Ectodermal cell (in vitro differentiated cells): ENCODE data around the gene CEP350.

Experiments
- H3K27ac ChIP-seq: 2 replicates; pipeline ENCODE4 v1.7.0; 2013; ENCODE audit warnings: mild to moderate bottlenecking, low read depth, low read length; ENCODE audit not compliant: insufficient read depth, poor library complexity, severe bottlenecking
- H3K27me3 ChIP-seq: 2 replicates; pipeline ENCODE4 v1.7.0; 2013; ENCODE audit warnings: mild to moderate bottlenecking, low read length; ENCODE audit not compliant: insufficient read depth, control insufficient read depth, poor library complexity, severe bottlenecking
- H3K36me3 ChIP-seq: one replicate; pipeline ENCODE4 v1.7.0; 2013; ENCODE audit warnings: low read length; ENCODE audit not compliant: control insufficient read depth, insufficient read depth
- H3K4me1 ChIP-seq: one replicate; pipeline ENCODE4 v1.7.0; 2013; ENCODE audit warnings: low read length; ENCODE audit not compliant: control insufficient read depth, insufficient read depth
- H3K4me3 ChIP-seq: 2 replicates; pipeline ENCODE4 v1.7.0; 2013; ENCODE audit warnings: low read depth, low read length, control low read depth; ENCODE audit not compliant: insufficient read depth
- H3K9me3 ChIP-seq: 2 replicates; pipeline ENCODE4 v1.7.0; 2013; ENCODE audit warnings: mild to moderate bottlenecking, low read length, moderate library complexity; ENCODE audit not compliant: control insufficient read depth
- WGBS, 2 experiments: methylation state at CpG; one replicate each; pipeline ENCODE4 v1.1.7; 2013; ENCODE audit warnings: missing lambda C conversion rate in 2 of 2; 5-methylcytosine and 5-hydroxymethylcytosine counted together

CEP350 gene

GRCh38 chr1:180057883-180058396, 103.3 kb downstream of the CEP350 start:
- Histone ChIP-seq H3K9me3 (no peaks in the 10 kb centered on the region), H3K27ac (no peak overlapping the region), H3K36me3 (peaks cover 20% of the 10 kb centered on the region), H3K4me1 (no peaks in the 10 kb centered on the region), H3K27me3 (no peaks in the 10 kb centered on the region), H3K4me3 (no peak overlapping the region)

- WGBS, 2 experiments = 93 to 94% methylated on average over 1 of the region's 1 CpG
- Histone ChIP-seq H3K4me3 (no peak overlapping the region), H3K9me3 (no peaks in the 10 kb centered on the region), H3K4me1 (no peaks in the 10 kb centered on the region), H3K36me3 (peaks cover 23% of the 10 kb centered on the region), H3K27me3 (no peaks in the 10 kb centered on the region), H3K27ac (no peak overlapping the region)
Observed at GRCh38 chr1:180061019-180061418, 106.4 kb downstream of the CEP350 start.

GRCh38 chr1:180062452-180062971, 107.9 kb downstream of the CEP350 start:
- Histone ChIP-seq H3K27me3 (no peaks in the 10 kb centered on the region), H3K4me1 (no peaks in the 10 kb centered on the region), H3K36me3 (peaks cover 32% of the 10 kb centered on the region), H3K9me3 (no peaks in the 10 kb centered on the region), H3K4me3 (no peak overlapping the region), H3K27ac (no peak overlapping the region)
- WGBS, 2 experiments = 95 to 96% methylated on average over 2 to 3 of the region's 3 CpGs

GRCh38 chr1:180065408-180065807, 110.8 kb downstream of the CEP350 start:
- no peaks in the 10 kb centered on the region for H3K9me3 ChIP-seq
- no peak overlapping the region for H3K4me3 ChIP-seq
- H3K27me3 ChIP-seq = no peaks in the 10 kb centered on the region
- peaks cover 41% of the 10 kb centered on the region for H3K36me3 ChIP-seq
- no peaks in the 10 kb centered on the region for H3K4me1 ChIP-seq
- 94 to 97% methylated on average over 4 of the region's 4 CpGs for WGBS, 2 experiments
- no peak overlapping the region for H3K27ac ChIP-seq

- H3K36me3 ChIP-seq = peaks cover 44% of the 10 kb centered on the region
- 90 to 92% methylated on average over 2 of the region's 3 CpGs for WGBS, 2 experiments
- no peak overlapping the region for H3K4me3 ChIP-seq
- no peak overlapping the region for H3K27ac ChIP-seq
- H3K4me1 ChIP-seq = no peaks in the 10 kb centered on the region
- H3K27me3 ChIP-seq = no peaks in the 10 kb centered on the region
- H3K9me3 ChIP-seq = no peaks in the 10 kb centered on the region
Observed at GRCh38 chr1:180066150-180066549, 111.5 kb downstream of the CEP350 start.

- H3K27me3 ChIP-seq = no peaks in the 10 kb centered on the region
- peaks cover 31% of the 10 kb centered on the region for H3K36me3 ChIP-seq
- no peaks in the 10 kb centered on the region for H3K4me1 ChIP-seq
- H3K9me3 ChIP-seq = no peaks in the 10 kb centered on the region
- H3K4me3 ChIP-seq = no peak overlapping the region
- 96% methylated on average over 6 of the region's 6 CpGs for WGBS, 2 experiments
- no peak overlapping the region for H3K27ac ChIP-seq
Observed at GRCh38 chr1:180070286-180070685, 115.7 kb downstream of the CEP350 start.

GRCh38 chr1:180071759-180072158, 117.1 kb downstream of the CEP350 start:
- 100% methylated on average over 3 of the region's 5 CpGs for WGBS, 2 experiments
- Histone ChIP-seq H3K36me3 (peaks cover 32% of the 10 kb centered on the region), H3K27ac (no peak overlapping the region), H3K4me3 (no peak overlapping the region), H3K4me1 (no peaks in the 10 kb centered on the region), H3K27me3 (no peaks in the 10 kb centered on the region), H3K9me3 (no peaks in the 10 kb centered on the region)

- 88 to 90% methylated on average over 1 of the region's 1 CpG for WGBS, 2 experiments
- Histone ChIP-seq H3K4me1 (no peaks in the 10 kb centered on the region), H3K27ac (no peak overlapping the region), H3K9me3 (no peaks in the 10 kb centered on the region), H3K4me3 (no peak overlapping the region), H3K27me3 (no peaks in the 10 kb centered on the region), H3K36me3 (peaks cover 13% of the 10 kb centered on the region)
Observed at GRCh38 chr1:180080439-180080838, 125.8 kb downstream of the CEP350 start.

- Histone ChIP-seq H3K4me1 (no peaks in the 10 kb centered on the region), H3K36me3 (peaks cover 10% of the 10 kb centered on the region), H3K27ac (no peak overlapping the region), H3K4me3 (no peak overlapping the region), H3K27me3 (no peaks in the 10 kb centered on the region), H3K9me3 (no peaks in the 10 kb centered on the region)
- 95 to 97% methylated on average over 2 of the region's 2 CpGs for WGBS, 2 experiments
Observed at GRCh38 chr1:180081474-180081873, 126.9 kb downstream of the CEP350 start.

- Histone ChIP-seq H3K4me3 (no peak overlapping the region), H3K4me1 (no peaks in the 10 kb centered on the region), H3K9me3 (no peaks in the 10 kb centered on the region), H3K27me3 (no peaks in the 10 kb centered on the region), H3K27ac (no peak overlapping the region), H3K36me3 (peaks cover 3% of the 10 kb centered on the region)
- whole genome bisulfite sequencing, 2 experiments = 92% methylated on average over 1 of the region's 1 CpG; no CpG with 5 or more reads in 1 of the 2 experiments
Observed at GRCh38 chr1:180083164-180083563, 128.6 kb downstream of the CEP350 start.

GRCh38 chr1:180084867-180085266, 130.3 kb downstream of the CEP350 start:
- 87 to 98% methylated on average over 1 of the region's 1 CpG for WGBS, 2 experiments
- no peaks in the 10 kb centered on the region for H3K9me3 ChIP-seq
- no peak overlapping the region for H3K4me3 ChIP-seq
- H3K36me3 ChIP-seq = peaks cover 3% of the 10 kb centered on the region
- H3K4me1 ChIP-seq = no peaks in the 10 kb centered on the region
- H3K27me3 ChIP-seq = no peaks in the 10 kb centered on the region
- no peak overlapping the region for H3K27ac ChIP-seq
